Amygdala (tissue), 56 donors: ENCODE data around the gene MEGF11.

Source experiments
- DNase-seq, 56 donors: peaks; one replicate each; lab custom pipeline; 2025; lab: John Stamatoyannopoulos, UW

Gene MEGF11

DNA sequence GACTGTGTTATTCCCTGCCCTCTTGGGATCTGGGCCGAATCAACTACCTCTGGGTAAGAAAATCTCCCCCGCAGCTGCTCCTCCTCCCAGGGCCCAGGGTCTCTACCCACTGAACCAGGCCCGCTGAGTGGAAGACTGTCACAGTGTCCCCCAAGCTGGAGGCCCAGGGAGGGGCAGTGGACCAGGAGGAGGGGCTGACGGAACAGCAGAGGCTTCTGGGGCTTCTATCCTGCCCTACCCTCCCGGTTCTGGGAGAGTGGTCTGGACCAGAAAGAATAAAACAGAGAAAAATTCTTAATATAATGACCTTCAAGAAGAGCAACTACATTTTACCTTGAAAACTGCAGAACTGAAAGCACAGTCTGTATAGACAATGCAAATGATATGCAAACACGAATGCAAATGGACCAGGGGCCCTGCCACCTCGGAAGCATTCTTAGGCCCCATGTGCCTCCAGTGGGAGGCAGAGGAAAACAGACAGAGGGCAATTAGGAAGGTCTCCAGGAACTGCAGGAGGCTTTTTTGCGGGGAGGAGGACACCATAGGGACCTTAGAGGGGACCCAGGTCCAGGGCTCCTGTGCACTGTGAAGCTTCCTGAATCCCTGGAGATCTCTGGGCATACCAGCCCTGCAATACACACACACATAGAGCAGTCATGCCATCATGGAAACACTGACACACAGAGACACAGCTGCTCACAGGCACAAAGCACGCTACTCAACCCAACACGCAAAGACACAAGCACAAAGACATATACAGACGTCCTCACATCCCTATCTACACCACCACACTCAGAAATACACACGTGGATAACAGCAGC, 12.3 kb downstream of the MEGF11 start:
- DNase-seq, result no peak

DNA sequence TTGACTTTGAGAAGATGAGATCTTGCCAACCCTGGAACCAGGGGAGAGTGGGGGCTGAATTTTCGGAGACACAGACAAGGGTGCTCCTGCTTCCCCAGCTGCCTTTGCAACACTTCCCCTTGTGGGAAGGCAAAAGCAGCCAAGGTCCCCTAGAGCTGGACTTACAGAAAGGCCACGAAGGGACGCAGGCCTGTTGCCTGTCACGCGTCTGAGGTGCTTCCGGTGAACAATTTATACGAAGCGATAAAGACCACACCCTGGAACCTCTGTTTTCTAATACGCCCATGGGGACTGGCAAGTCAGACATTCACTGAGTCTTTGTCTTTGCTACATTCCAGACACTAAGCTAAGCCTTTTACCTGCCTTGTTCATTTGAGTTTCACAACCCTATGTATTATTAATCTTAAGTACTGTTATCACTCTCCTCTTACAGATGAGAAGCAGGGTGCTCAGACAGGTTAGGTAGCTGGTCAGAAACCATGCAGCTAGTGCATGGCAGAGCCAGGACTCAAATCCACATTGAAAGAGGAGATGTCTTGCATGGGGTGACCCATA, 13.2 kb downstream of the MEGF11 start:
- DNase-seq, result no peak

GRCh38 chr15:66239514-66239913, 14.0 kb downstream of the MEGF11 start:
- DNase-seq, result no peak

GRCh38 chr15:66238318-66238717, 15.2 kb downstream of the MEGF11 start:
- no peak for DNase-seq

- no peak for DNase-seq
These were observed 15.9 kb downstream of the MEGF11 start for GRCh38 chr15:66237513-66238235.

DNA sequence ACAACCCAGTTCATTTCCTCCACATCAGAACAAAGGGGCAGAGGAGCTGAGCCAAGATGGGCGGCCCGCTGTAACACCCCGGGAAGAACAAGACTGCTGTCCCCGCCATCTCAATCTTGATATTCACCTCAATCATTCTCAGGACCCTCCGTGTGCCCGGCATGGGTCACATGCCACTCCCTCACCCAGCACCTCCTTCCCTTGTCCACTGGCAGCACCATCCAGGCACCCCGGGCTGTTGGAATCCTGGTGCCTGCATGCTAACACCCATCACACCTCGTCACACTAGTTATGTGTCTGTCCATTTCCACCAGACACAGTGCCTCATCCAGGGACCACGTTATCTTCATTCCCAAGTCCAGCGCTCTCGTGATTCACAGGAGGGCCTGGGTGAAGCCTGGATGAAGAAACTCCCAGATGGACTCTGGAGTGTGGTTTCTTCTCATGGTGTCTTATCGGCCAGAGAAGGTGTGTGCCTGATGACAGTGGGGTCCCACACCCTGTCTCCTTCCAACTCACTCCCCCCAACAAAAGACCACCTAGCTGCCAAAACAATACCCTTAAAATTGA, 16.7 kb downstream of the MEGF11 start:
- DNase-seq, result no peak

- no peak for DNase-seq
These were observed 17.7 kb downstream of the MEGF11 start for GRCh38 chr15:66235866-66236265.

DNA sequence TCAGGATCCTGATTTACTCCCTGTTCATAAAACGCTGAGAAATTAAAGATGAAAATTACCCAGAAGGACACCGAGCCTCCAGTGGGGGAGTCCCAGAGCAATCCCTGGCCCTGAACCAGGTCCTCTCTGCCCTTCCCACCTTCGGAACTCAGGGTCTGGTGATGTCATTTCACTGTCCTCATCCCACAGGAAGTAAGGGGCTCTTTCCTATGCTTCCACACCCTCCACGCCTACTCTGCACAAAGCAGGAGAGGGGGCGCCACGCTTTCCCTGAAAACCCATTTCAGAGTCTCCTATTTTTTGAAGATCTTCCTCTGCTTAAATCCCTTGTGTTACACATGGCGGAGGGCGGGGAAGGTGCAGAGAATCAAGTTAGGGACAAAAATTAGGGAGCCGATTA, 18.8 kb downstream of the MEGF11 start:
- DNase-seq, result no peak

GRCh38 chr15:66233487-66234415, 19.8 kb downstream of the MEGF11 start:
- DNase-seq, result no peak

GRCh38 chr15:66232267-66232625, 21.3 kb downstream of the MEGF11 start:
- DNase-seq, result no peak

GRCh38 chr15:66231394-66232266, 21.9 kb downstream of the MEGF11 start:
- no peak for DNase-seq

GRCh38 chr15:66229790-66230465, 23.6 kb downstream of the MEGF11 start:
- DNase-seq, result no peak

- DNase-seq, result no peak
These were observed 24.5 kb downstream of the MEGF11 start for GRCh38 chr15:66228807-66229735.

DNA sequence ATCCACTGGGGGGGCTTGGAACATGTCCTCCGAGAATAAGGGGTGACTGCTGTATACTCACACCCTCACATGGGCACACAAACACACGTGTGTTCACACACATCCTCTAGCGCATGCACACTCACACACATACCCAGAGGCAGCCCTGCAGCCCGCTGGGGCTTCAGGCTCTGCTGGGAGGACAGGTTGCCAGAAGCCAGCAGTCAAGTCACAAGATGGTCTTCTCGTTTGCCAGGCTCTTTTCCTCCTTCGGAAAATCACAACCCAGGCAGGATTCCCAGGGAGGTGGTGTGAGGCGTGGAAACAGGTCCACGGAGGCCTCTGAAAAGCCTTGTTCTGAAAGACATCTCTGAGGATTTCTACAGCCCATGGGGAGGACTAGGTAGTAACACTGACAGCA, 26.8 kb downstream of the MEGF11 start:
- DNase-seq, result no peak

DNA sequence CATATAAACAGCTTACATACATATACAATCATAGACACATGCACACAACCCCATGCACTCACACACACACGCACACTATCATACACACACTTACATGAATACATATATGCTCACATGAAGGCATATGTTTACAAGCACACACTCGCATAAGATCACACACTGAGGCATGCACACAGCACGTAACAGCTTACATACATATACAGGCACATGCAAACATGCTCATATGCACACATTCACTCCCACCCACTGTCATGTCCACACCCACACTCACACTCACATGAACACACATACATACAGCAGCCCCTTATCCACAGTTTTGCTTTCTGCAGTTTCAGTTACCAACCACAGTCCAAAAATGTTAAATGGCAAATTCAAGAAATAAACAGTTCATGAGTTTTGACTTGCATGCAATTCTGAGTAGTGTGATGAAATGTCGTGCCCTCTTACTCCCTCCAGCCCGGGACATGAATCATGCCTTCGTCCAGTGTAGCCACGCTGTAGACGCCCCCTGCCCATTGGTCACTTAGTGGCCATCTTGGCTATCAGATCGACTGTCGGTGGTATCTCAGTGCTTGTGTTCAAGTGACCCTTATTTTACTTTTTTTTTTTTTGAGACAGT, 27.8 kb downstream of the MEGF11 start:
- no peak for DNase-seq

- peak in 1 of 56 donors; percentile 8 for DNase-seq
These were observed 28.6 kb downstream of the MEGF11 start for GRCh38 chr15:66224946-66225345.
